ENCODE measurements around the gene CRACR2A.

The CRACR2A gene

DNA sequence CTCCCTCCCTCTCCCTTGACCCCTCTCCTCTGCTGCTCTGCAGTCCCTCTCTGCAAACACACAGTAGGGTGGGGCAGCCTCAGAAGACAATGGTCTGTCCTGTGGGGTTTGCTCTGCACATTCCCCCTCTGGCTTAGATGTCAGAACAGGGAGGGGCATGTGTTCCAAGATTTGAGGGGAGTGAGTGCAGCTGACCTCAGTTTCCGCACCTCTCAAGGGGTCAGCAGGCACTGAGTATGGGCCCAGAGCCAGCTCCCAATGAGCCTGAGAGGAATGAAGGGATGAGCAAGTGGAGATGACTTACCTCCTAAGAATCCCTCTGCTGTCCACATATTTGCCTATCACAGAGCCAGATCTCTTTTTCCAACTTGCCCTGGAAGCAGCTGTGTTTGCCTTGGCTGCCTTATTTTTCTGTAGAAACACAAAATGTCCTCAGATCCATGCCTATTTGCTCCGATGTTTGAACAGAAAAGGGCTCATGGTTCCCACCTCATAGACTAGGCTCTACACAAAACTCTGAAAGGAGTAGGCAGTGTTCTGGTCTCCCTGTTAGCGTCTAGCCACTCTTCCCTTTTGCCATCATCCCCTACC lies 111.4 kb downstream of the CRACR2A start:
- no peak for DNase-seq

DNA sequence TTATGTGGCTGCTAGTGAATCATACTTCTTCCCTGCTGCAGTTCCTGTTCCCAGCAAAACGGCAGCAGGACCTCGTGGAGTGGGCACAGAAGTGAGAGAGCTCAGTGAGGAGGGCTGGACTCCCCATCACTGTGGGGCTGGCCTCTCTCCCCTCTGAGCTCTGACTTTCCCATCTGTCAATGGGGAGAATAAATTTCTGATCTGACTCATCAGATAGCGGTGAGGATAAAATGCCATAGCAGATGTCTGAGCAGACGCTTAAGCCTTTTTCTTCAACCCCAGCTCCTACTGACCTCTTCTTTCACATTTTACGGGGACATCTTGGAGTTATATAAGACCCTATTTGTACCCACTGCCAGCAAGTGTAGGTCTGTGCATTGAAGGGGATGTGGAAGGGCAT lies 116.6 kb downstream of the CRACR2A start:
- no peak for DNase-seq

DNA sequence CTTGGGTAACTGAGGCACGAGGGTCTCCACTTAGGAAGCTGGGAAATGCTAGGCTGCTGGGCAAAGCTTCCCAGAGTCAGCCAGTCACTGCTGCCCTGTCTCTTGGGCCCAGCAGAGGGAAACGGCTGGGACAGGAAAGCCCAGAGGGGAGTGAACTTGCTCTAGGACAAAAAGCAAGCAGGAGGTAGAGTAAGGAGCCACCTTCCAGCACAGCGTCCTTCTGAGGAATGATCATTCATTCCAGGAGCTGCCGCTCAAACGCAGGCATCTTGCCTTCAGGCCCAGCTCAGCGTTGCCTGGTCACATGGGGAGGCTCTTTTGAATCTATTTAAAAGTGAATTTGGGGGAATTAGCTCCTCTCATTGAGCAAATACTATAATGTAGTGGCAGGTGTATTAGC lies 118.6 kb downstream of the CRACR2A start:
- no peak for DNase-seq

- no peak for DNase-seq
Observed at GRCh38 chr12:3633396-3633795, 119.5 kb downstream of the CRACR2A start.

DNA sequence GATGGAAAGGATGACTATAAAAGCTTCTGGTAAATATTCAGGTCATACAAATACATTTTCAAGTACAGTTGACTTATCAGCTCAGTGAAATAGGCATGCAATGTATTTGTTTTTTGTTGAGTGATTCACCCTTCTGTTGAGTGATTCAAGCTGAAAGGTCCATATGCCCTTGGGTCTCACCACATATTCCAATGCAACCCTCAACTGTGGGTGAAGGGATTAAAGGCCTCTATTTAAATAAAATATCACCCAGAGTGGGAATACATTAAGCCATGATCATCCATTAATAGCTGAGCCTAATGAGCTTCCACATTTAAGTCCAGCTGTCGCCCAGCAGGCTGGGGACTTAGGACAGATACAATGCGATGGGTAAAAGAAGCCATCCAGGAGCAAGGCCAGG lies 120.2 kb downstream of the CRACR2A start:
- DNase-seq, result no peak

DNA sequence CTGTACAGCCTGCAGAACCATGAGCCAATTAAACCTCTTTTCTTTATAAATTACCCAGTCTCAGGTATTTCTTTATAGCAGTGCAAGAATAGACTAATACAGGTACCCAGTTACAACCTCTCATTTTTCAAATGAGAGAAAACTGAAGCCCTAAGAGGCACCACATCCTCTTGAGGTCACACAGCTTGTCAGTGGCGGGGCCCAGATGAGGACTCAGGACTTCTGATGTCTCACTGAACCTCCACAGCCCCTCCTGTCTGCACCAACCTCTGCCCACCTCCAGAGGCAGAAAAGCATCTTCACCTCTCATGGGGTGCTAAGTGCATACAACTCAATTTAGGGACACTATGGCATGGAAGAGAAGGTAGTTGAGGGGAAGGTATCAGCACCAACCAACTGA lies 120.7 kb downstream of the CRACR2A start:
- no peak for DNase-seq

- no peak for DNase-seq
Observed at GRCh38 chr12:3631759-3632158, 121.2 kb downstream of the CRACR2A start.

DNA sequence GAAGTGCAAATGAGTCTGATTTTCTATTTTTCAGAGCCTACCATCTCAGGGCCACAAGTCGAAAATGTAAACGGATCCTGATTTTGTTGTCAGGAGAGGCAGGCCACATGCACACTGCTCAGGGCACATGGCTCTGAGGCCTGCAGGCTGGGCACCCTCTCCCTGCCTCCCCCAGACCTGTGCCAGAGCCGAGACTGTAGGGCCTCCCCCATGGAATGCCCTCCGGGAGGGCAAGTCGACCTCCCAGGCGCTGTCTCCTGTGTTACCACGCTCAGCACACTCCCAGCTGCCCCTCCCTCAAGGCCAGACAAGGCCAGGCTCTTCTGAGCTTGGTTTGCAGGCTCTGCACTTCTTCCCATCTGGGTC lies 121.7 kb downstream of the CRACR2A start:
- DNase-seq, result no peak

- no peak for DNase-seq
Observed at GRCh38 chr12:3630621-3631271, 122.2 kb downstream of the CRACR2A start.

GRCh38 chr12:3630111-3630510 lies 122.8 kb downstream of the CRACR2A start:
- DNase-seq, result no peak

- DNase-seq, result no peak
Observed at GRCh38 chr12:3629057-3629830, 123.7 kb downstream of the CRACR2A start.

GRCh38 chr12:3628629-3629028 lies 124.3 kb downstream of the CRACR2A start:
- DNase-seq, result no peak

DNA sequence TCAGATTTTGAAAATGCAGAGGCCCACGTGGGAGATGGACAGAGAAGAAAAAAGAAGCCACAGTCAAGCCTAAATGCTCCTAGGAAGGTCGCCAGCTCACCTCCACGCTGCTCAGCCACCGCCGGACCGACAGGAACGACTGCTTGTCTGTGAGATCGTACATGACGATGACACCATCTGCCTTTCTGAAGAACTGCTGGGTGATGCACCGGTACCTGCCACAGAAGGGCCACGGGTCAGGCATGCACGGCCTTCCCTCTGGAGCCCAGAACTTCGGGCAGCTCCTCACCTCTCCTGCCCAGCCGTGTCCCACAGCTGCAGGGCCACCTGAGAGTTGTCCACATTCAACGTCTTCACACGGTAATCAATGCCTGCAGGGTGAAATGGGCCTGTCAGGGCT lies 125.6 kb downstream of the CRACR2A start:
- no peak for DNase-seq

- DNase-seq, result no peak
Observed at GRCh38 chr12:3624273-3624672, 128.6 kb downstream of the CRACR2A start.

- no peak for DNase-seq
Observed at GRCh38 chr12:3622822-3623690, 129.9 kb downstream of the CRACR2A start.

DNA sequence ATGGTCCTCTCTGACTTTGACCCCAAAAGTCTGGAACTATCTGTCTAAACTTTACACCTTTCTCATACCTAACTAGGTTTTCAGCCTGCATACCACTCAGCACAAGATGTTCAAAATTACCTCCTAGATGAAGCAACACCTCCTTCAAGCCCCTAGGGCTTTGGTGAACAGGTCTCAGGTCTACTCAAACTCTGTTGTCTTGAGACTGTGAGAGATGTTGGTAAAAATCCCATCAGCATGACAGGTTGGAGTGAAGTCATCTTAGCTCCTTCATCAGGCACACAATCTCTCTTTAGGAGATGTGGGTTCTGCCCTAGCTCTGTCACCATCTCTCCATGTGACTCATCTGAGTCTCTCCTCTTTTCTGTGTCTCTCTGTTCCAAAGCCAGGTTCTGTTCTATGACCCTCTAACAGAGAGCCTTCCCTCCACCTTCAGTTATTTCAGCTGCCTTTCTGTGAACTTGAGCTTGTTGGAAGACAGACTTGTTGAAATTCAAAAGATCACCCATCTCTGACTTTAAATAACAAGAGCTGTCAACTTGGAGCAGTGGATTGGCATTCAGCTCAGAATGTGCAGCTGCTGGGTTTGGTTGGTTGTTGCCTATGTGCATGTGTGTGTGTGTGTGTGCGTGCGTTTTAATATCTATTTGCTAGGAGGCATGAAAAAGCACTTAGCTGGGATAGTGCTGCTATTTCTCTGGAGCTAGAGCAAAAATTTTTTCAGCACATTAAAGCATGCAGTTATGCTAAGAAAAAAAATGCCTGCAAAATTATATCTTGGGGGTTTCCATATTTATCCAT lies 130.7 kb downstream of the CRACR2A start:
- DNase-seq, result no peak

- no peak for DNase-seq
Observed at GRCh38 chr12:3620856-3621255, 132.1 kb downstream of the CRACR2A start.

DNA sequence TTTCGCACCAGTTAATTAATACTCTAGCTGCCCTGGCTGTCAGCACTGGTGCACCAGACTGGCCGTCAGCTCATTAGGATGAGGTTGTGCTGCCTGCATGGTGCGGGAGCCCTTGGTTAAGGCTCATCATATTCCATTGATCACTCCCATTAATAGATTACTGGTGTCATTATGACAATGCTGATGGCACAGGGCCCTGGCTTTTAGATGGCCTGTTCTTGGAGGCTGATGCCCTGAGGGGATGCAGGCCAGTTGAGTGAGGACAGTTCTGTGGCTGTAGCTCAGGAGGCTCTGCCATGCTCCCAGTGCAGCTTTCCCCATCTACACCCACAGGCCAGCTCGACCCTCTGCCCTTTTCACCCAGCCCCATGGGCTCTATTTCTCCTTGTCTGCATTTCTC lies 135.3 kb downstream of the CRACR2A start:
- DNase-seq, result no peak

GRCh38 chr12:3615862-3616261 lies 137.0 kb downstream of the CRACR2A start:
- DNase-seq, result no peak

GRCh38 chr12:3614806-3615466 lies 138.0 kb downstream of the CRACR2A start:
- DNase-seq, result no peak

DNA sequence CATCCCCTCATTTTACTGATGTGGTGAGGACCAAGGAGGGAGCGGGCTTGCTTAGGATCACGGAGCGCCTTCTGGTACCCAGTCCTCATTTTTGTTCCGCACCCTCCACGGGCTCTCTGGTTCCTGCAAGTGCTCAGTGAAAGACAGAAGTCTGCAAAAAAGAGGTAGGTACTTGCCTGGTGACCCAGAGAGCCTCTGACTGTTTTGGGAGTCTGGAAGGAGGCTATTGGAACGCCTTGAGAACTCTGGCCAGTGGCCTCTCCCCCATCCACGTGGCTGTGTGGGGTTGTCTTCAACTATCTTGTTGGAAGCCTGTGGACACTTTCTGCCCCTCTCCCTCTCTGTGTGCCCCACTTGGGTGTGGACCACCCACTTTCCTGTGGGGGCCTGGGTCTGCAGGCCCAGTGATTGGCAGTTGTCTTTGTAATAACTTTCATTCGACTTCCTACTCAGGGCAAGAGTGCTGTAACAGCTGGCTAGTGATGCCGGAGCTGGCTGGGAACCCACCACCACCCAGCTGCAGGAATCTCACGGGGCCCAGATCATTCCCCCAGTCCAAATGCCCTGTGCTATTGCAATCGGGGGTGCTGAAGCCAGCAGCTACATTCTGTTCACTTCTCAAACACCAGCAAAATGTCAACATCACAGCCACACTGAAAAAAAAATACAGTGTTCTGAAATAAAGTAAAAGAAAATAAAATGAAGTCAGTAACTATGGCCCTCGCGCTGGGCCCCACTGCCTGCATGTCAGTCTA lies 139.1 kb downstream of the CRACR2A start:
- DNase-seq, result no peak
